Measurements from ENCODE around the gene SULT1C4.

SULT1C4 gene

GRCh38 chr2:108376774-108377173 is 980 bp upstream of the SULT1C4 start:
- DNase-seq = no peak

GRCh38 chr2:108377401-108377800 is 353 bp upstream of the SULT1C4 start:
- DNase-seq = no peak

- DNase-seq = no peak
Observed at GRCh38 chr2:108378851-108379250, 1.1 kb downstream of the SULT1C4 start.

GRCh38 chr2:108382196-108382595 is 4.4 kb downstream of the SULT1C4 start:
- DNase-seq = no peak

- no peak for DNase-seq
Observed at GRCh38 chr2:108383146-108383830, 5.5 kb downstream of the SULT1C4 start.

GRCh38 chr2:108384662-108385393 is 7.1 kb downstream of the SULT1C4 start:
- no peak for DNase-seq

- DNase-seq = no peak
Observed at GRCh38 chr2:108385411-108386071, 7.8 kb downstream of the SULT1C4 start.

DNA sequence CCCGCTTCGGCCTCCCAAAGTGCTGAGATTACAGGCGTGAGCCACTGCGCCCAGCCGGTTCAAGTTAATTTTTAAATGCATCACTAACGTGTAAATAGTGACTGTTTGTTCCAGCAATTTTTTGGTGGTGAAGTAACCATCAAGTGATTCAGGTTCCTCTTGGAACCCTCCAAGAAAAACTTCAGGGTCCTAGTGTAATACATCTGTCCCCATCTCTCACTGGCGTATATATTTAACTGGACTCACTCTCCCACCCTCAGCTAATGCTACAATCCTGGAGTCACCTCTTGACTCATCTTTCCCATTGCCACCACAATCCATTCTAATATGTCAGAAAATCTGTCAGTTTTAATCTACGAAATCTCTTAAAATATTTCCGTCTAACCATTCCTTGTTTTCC is 10.3 kb downstream of the SULT1C4 start:
- no peak for DNase-seq

DNA sequence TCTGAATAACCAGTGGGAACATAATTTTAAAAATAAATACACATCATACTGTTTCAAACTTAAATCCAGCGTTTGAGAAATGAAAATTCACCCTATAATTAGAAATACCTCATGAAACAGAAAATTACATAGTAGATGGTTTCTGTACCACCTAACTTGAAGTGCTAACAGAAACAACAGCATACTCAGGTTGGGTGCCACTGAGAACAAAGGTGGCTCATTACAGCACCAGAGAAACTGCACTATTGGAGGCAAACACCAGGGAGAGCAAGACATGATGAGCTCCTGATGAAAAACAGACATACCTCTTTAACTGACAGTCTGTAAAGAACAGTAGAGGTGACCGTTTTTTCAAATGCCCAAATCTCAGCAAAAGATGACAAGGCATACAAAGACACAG is 12.6 kb downstream of the SULT1C4 start:
- DNase-seq = no peak

GRCh38 chr2:108392029-108392428 is 14.3 kb downstream of the SULT1C4 start:
- DNase-seq = no peak

GRCh38 chr2:108393197-108393596 is 15.4 kb downstream of the SULT1C4 start:
- no peak for DNase-seq

DNA sequence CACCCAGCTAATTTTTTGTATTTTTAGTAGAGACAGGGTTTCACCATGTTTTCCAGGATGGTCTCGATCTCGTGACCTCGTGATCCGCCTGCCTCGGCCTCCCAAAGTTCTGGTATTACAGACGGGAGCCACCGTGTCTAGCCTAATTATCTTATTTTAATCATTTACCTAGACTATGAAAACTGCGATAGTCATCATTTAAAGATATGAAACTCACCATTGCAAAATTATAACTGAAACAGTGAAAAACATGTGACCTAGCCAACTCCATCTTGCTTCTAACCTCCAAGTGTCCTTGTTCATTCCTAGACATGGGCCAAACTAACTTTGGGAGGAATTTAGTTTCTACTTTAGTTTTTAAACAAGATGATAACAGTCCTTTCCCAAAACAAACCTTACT is 17.4 kb downstream of the SULT1C4 start:
- DNase-seq = no peak

- peak; percentile 34 to 51 for DNase-seq
Observed at GRCh38 chr2:108396845-108397244, 19.1 kb downstream of the SULT1C4 start.

GRCh38 chr2:108399479-108399878 is 21.7 kb downstream of the SULT1C4 start:
- no peak for DNase-seq

DNA sequence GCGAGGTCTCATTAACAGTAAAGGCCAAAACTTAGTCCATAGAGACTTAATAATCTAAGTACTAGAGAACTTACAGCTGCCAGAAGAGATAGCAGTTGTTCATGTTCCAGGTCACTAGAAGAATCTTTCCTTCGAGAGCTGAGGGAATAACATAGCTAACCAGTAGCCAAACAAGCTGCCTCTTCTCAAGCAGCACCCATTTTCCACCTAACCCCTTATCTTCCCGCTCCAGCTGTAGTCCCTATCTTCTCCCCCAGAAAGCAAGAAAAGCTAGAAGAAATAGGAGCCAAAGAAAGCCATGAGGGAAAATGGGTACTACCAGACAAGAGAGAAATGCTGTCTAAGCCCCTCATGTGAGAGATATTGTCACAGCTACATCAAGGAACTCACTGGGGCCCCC is 24.0 kb downstream of the SULT1C4 start:
- DNase-seq = no peak

DNA sequence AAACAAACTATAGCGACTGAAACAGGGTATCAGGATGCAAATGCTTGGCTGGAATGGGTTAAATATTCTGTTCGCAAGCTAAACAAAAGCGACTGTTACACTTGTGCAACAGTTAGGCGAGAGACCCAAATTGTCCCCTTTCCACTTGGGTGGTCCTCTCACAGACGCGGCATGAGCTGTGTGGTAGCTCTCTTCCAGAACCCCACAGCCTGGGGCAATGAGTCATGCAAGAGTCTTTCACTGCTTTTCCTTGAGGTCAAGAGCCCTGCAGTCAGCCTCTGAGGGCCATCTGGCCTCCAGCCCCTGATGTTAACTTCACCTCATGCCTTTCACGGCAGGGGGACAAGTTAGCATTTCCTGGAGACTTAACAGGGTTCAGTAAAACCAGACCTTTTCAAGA is 25.7 kb downstream of the SULT1C4 start:
- no peak for DNase-seq

DNA sequence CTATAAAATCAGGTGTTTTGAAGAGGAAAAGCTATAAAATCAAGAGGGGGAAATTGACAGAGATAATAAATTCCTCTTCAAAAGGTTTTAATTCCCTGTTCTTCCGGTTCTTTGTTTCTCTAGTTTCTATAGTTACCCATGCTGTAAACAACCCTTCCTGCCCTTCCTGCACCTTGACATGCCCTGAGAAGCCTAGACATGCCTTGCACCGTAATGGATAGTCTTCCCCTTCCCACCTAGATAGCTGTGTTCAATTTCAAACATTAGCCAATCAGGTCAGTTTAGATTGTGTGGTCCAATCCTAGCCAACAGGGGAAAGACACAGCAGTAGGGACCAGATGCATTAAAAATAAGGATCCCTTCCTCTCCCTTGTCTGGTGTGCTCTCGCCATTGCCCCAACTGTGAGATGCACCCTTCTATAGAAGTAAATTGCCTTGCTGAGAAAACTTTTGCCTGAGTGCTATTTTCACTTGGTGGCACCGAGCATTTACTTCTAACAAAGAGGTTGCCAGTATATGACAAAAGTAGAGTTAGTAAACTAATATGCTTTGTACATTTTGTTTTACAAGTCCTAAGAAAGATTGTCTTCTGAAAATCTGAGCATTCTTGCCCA is 27.1 kb downstream of the SULT1C4 start:
- no peak for DNase-seq

DNA sequence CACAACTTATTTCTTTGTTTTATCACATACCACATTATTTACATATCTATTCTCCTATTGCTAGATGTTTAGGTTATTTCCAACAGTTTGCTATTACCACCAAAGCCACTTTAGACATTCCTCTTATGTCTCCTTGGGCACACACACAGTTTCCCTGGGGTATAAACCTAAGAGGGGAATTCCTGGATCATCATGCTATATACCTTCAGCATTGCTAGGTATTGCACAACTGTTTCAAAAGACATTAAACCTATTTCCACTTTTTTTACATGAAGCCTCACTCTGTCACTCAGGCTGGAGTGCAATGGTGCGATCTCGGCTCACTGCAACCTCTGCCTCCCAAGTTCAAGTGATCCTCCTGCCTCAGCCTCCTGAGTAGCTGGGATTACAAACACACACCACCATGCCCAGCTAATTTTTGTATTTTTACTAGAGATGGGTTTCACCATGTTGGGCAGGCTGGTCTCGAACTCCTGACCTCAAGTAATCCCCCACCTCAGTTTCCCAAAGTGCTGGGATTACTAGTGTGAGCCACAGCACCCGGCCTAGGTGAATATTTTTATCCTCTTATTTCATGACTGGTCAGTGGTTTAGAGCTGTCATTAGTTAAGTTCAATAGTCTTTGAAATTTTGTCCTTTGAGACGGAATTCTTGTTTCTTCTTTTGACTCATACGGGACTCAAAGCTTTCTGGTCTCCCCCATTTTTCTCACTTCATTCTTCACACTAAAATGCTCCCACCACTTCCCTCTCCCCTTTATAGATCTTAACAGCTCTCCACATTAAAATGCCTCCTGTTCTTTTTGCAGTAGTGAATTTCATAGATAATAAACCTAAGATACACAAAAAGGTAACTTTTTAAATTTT is 30.3 kb downstream of the SULT1C4 start:
- DNase-seq = no peak

DNA sequence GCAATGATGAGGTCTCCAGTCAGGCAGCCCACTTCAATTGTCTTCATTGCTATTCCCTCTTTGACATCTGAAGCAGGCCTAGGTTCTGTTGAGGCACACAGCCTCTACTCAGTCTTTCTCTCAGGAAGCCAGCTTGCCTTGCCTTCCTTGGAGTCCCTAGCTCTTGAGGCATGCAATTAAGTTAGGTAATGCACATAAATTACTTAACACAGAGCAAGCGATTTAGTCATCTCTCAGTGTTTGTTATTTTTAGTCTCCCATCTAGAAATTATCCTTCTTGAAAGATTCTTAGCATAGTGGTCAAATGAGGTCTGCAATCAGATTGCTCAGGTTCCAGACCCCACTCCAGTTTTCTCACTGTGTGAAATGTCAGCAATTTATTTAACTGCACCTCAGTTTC is 32.0 kb downstream of the SULT1C4 start:
- DNase-seq = no peak

GRCh38 chr2:108412995-108413710 is 35.4 kb downstream of the SULT1C4 start:
- DNase-seq = no peak

GRCh38 chr2:108413711-108414095 is 35.9 kb downstream of the SULT1C4 start:
- DNase-seq = no peak

GRCh38 chr2:108414256-108414876 is 36.6 kb downstream of the SULT1C4 start:
- no peak for DNase-seq
